Measurements from ENCODE around the gene PIK3R3. TPM values are rescaled to one million over a fixed set of nuclear protein-coding genes. Genes with fewer than 3 reads are reported as not detected.

The PIK3R3 gene
- total RNA-seq, 1 experiment from 2014 or later, result 3.6 TPM

- H3K9me3 ChIP-seq, result no peaks in the 10 kb centered on the region; the same call in 1 of the 2 replicates
- H3K4me1 Mint-ChIP-seq (ENCODE audit: low read depth, unreplicated experiment), result peaks cover 13% of the 10 kb centered on the region
- intact Hi-C loops (cut with micrococcal nuclease; ENCODE audit: unreplicated experiment), result no loop called here
- no peaks in the 10 kb centered on the region for H3K27me3 Mint-ChIP-seq (ENCODE audit: insufficient read depth, unreplicated experiment)
- peak overlapping the region; percentile 44 for H3K27ac Mint-ChIP-seq (ENCODE audit: unreplicated experiment)
- H3K27me3 ChIP-seq (replicated peaks; ENCODE audit: control insufficient read depth, insufficient read depth, low read length), result no peaks in the 10 kb centered on the region
- no peak for TF ChIP-seq CTCF (IDR thresholded peaks at IDR 0.05; ENCODE audit: insufficient read depth in 1 of 2, low read depth in 1 of 2, low read length in 1 of 2, severe bottlenecking in 1 of 2, unreplicated experiment in 1 of 2)
- no peaks in the 10 kb centered on the region for H3K36me3 Mint-ChIP-seq (ENCODE audit: insufficient read depth, unreplicated experiment)
- peak in 1 of 2 experiments; percentile 29 for DNase-seq
- H3K4me1 ChIP-seq, result peaks cover 14% of the 10 kb centered on the region
- H3K9me3 Mint-ChIP-seq (ENCODE audit: unreplicated experiment), result no peaks in the 10 kb centered on the region
- CTCF ChIA-PET, result interaction anchor here (0.6 kb wide), 1 partner anchor 70 kb away, joined by 3 read pairs; the partner anchor contains the start of gene PIK3R3
- BruUV-seq (replicated peaks), result no TSS peak
- no peak overlapping the region for H3K4me3 ChIP-seq (ENCODE audit: low read depth, low read length)
- H3K4me3 Mint-ChIP-seq (ENCODE audit: unreplicated experiment), result peak overlapping the region; percentile 42
- POLR2A ChIA-PET, result no interaction called here
- H3K36me3 ChIP-seq (ENCODE audit: control insufficient read depth, insufficient read depth, low read length), result no peaks in the 10 kb centered on the region
These were observed 69.6 kb downstream of the PIK3R3 start for GRCh38 chr1:46062651-46063319.

DNA sequence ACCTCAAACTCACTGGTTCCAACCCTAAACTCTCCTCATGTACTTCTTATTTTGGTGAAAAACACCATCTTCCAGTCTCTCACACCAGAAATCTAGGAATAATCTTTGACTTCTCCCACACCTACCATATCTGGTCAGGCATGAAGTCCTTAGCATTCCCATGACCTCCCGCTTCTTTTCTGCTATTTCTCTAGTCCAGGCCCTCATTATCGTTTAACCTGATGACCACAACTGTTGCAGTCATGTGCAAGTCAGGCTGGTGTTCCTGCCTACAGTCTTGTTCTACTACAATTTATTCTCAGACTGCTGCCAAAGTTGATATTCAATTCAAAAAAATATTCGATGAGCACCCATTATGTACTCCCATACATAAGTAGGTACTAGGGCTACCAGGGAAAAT lies 71.3 kb downstream of the PIK3R3 start:
- Mint-ChIP-seq H3K36me3 (ENCODE audit: insufficient read depth, unreplicated experiment) (no peaks in the 10 kb centered on the region), H3K9me3 (ENCODE audit: unreplicated experiment) (peaks cover 9% of the 10 kb centered on the region), H3K4me1 (ENCODE audit: low read depth, unreplicated experiment) (peaks cover 13% of the 10 kb centered on the region), H3K27me3 (ENCODE audit: insufficient read depth, unreplicated experiment) (no peaks in the 10 kb centered on the region), H3K27ac (ENCODE audit: unreplicated experiment) (no peak overlapping the region), H3K4me3 (ENCODE audit: unreplicated experiment) (no peak overlapping the region)
- H3K36me3 ChIP-seq (ENCODE audit: control insufficient read depth, insufficient read depth, low read length), result no peaks in the 10 kb centered on the region
- no TSS peak for BruUV-seq (replicated peaks)
- no peak for DNase-seq
- peaks cover 14% of the 10 kb centered on the region for H3K4me1 ChIP-seq
- H3K27me3 ChIP-seq (replicated peaks; ENCODE audit: control insufficient read depth, insufficient read depth, low read length), result no peaks in the 10 kb centered on the region
- no peak overlapping the region for H3K4me3 ChIP-seq (ENCODE audit: low read depth, low read length)
- intact Hi-C loops (cut with micrococcal nuclease; ENCODE audit: unreplicated experiment), result no loop called here
- CTCF ChIA-PET, result no interaction called here
- H3K9me3 ChIP-seq, result no peaks in the 10 kb centered on the region; the same call in 1 of the 2 replicates
- POLR2A ChIA-PET, result no interaction called here
- TF ChIP-seq CTCF (IDR thresholded peaks at IDR 0.05; ENCODE audit: insufficient read depth in 1 of 2, low read depth in 1 of 2, low read length in 1 of 2, severe bottlenecking in 1 of 2, unreplicated experiment in 1 of 2), result no peak

DNA sequence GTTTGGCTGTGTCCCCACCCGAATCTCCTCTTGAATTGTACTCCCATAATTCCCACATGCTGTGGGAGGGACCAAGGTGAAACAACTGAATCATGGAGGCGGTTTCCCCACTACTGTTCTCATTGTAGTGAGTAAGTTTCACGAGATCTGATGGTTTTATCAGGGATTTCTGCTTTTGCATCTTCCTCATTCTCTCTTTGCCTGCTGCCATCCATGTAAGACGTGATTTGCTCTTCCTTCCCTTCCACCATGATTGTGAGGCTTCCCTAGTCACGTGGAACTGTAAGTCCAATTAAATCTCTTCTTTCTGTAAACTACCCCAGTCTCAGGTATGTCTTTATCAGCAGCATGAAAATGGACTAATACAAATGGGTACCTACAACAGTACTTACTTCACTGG lies 73.5 kb downstream of the PIK3R3 start:
- BruUV-seq (replicated peaks), result no TSS peak
- H3K4me1 ChIP-seq, result peaks cover 16% of the 10 kb centered on the region
- no peaks in the 10 kb centered on the region for H3K36me3 Mint-ChIP-seq (ENCODE audit: insufficient read depth, unreplicated experiment)
- ChIA-PET POLR2A (no interaction called here), CTCF (no interaction called here)
- H3K9me3 Mint-ChIP-seq (ENCODE audit: unreplicated experiment), result peaks cover 9% of the 10 kb centered on the region
- intact Hi-C loops (cut with micrococcal nuclease; ENCODE audit: unreplicated experiment), result no loop called here
- no peaks in the 10 kb centered on the region for H3K27me3 Mint-ChIP-seq (ENCODE audit: insufficient read depth, unreplicated experiment)
- no peaks in the 10 kb centered on the region for H3K36me3 ChIP-seq (ENCODE audit: control insufficient read depth, insufficient read depth, low read length)
- no peak overlapping the region for H3K4me3 Mint-ChIP-seq (ENCODE audit: unreplicated experiment)
- H3K27me3 ChIP-seq (replicated peaks; ENCODE audit: control insufficient read depth, insufficient read depth, low read length), result no peaks in the 10 kb centered on the region
- no peak overlapping the region for H3K27ac Mint-ChIP-seq (ENCODE audit: unreplicated experiment)
- DNase-seq, result no peak
- no peak for TF ChIP-seq CTCF (IDR thresholded peaks at IDR 0.05; ENCODE audit: insufficient read depth in 1 of 2, low read depth in 1 of 2, low read length in 1 of 2, severe bottlenecking in 1 of 2, unreplicated experiment in 1 of 2)
- no peaks in the 10 kb centered on the region for H3K9me3 ChIP-seq
- peaks cover 21% of the 10 kb centered on the region for H3K4me1 Mint-ChIP-seq (ENCODE audit: low read depth, unreplicated experiment)
- no peak overlapping the region for H3K4me3 ChIP-seq (ENCODE audit: low read depth, low read length)
